ENCODE data around the gene RNF5.
"Not testable (repeated sequence)": the region's sequence is repeated elsewhere in the genome, so short reads cannot be mapped to it uniquely, and the experiment has no call there.

The RNF5 gene

DNA sequence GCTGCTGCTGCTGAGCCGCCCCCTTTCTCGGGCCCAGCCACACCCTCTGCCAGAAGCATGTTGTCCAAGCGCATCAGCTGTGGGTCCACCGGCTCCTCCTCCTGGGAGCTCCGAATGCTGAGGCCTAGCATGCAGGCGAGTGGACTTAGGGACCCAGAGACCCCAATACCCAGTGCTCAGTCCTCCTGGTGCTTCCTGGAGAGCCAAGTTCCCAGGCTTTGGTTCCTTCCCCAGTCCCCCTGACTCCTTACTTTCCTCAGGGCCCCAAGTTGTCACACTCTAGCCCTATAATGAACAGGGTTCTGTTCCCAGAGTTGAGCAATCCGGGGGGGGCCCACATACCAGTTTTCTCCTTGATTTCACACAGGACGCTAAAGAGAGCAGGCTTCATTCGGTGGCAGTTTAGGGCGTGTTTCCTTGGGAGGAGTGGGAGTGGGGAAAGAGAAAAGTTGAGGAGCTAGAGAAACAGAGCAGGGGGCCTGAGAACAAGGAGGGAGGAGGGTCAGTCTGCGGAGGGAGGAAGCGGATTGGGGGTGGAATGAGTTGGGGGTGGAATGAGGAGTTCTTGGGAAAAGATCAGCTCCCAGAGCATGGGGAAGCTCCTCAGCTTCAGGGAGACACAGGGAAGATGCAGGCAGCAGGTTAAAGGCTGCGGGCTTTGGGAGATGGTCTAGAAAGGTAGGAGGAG lies 10.3 kb downstream of the RNF5 start:
- no peak for DNase-seq

DNA sequence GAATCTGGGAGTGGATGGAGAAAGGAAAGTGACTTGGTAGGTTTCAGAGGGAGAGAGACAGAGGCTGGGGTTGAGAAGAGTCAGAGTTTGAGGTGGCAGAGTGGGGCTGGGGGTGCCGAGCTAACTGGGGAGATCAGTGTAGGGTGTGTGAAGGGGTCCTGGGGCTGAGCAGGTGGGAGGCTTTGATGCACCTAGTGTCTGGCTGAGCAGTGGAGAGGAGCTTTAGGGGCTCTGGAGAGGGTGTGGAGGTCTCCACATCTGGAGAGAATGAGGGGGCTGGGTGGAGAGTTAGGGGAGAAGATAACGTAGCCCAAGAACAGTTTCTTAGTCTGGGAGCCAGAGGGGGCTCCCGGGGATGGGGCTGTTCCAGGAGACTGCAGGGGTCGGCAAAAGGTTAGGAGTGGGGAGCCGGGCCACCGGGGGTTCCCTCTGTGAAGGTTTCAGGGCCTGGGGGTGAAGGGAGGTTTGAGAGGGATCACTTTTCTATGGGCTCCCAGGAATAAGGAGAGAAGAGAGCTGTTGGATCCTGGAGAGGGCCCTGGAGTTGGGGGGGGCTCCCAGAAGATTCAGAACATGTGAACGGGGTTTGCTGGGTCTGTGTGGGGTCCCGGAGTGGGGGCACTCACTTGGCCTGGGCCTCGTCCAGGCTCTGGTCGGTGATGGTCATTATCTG lies 11.0 kb downstream of the RNF5 start:
- DNase-seq = peak in 1 of 58 donors; percentile 26

DNA sequence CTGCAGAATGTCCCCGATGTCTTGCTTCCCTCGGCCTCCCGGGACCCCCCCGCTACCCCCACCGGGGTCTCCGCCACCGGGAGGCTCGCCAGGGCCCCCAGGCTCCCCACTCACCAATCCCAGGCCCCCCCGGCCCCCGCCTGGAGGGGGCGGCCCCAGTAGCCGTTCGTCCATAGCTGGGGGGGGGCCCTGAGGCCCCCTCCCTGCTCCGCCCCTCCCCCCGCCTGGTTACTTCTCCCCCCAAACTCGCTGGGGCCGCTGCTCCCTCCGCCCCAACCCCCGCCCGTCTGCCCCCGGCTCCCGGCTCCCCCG lies 11.5 kb downstream of the RNF5 start:
- DNase-seq = peak in 7 of 58 donors; percentile 43 to 86 (median 61)

DNA sequence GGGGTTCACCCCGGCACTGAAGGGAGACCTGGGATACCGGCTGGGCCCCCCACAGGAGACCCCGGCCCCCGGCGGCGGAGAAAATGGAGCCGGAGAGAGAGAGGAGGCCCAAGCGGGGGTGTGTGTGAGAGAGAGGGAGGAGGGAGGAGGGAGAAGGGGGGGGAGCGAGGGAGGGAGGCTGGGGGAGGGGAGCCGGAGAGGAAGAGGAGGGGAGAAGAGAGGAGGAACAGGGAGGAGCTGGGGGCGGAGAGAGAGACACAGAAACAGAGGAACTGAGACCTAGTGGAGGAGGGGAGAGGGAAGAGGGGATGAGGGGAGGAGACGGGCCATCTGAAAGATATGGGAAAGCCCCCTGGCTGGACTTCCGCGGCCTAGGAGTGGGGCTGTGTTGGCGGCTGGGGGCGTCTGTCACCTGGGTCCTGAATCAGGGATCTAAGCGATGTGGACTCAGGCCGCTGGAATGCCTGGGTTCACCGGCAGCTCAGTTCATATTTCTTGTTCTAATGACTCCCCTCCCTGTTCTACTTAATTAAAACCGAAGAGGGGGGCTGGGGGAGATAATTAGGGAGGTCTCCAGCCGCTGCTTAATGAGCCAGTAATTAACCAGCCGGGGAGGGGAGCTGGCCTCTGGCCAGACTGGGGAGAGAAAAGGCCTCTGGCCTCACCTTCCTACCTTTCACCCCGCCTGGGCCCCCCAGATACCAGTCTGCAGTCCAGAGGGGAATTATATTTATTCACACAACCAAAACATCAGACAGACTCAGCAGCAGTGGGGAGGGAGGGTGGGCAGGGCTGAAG lies 12.0 kb downstream of the RNF5 start, which contains the start of gene PBX2:
Gene PBX2, minus strand, starts transcription at position 149 of the 798 bp plus-strand sequence. CDS start 287 bp downstream, outside the sequence.
- peak; percentile 16 to 94 (median 86) for DNase-seq

DNA sequence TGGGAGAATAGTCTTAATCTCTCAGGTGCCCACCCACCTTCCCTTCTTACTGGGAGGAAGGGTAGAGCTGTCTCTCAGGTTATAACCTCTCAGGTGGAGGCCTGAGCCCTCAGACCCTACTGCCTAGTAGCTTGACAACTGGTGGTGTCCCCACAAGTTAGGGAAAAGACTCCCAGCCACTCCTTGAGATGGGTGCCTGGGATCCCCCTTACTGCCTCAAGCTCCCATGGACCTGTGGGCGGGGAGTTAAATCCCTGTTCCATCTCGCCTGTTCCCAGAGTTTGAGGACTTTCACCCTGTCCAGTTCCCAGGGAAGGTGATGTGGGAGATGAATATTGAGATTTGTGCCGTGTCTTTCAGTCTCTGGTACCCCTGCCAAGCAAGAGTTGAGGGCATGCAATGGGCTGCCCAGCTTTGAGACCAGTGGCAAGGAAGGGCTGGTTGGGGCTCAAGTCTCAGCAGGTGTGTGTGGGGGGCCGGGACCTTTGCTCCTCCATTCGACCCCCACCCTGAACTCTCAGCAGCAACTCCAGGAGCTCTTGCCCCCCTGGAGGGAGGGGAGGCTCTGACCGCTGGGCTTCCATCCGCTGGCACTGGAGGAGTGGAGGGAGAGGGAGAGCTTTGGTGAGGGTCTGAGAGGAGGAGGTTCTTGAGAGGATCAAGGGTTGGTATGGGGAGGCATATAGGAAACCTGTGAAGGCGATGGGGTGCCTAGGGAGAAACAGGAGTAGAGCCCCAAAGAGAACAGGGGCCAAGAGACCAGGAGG lies 12.9 kb downstream of the RNF5 start:
- DNase-seq = no peak

DNA sequence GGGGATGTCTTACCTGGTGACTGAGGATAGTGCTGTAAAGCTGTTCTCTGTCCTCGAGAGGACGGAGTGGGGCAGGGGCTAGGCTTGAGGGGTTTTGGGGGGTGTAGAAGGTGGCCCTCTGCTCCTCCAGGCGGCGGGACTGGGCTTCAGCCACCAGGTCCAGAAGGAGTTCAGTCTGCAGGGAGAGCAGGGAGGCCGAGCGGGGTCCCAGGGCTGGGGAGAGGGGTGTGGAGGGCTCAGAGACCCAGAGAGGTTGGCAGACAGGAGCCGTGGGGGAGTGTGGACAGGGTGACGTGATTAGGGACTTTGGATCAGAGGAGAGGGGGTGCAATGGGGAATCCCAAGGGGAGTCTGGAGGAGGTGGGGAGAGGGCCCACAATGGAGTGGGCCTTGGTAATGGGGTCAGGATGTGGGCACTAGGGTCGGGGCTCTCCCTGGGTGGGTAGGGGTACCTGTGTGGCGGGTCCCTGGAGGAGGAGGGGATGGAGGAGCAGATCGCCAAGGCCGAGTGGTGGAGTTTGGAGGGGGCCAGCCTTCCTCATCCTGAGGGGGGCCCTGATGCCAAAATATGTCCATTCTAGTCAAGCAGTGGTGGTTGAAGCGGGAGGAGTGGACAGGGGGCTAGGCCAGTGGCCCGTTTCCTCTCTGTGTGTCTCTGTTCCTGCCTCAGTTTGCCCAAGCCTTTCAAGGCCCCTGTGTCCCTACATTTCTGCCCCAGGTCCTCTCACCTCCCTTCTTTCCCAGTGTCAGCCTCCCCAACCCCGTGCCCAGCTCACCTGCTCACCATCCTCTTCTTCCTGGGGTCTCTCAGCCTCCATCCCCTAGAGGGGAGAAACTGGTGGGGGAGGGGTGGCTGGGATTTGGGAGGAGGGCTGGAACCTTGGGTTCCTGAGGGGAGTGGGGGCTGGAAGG lies 13.7 kb downstream of the RNF5 start:
- DNase-seq = no peak

DNA sequence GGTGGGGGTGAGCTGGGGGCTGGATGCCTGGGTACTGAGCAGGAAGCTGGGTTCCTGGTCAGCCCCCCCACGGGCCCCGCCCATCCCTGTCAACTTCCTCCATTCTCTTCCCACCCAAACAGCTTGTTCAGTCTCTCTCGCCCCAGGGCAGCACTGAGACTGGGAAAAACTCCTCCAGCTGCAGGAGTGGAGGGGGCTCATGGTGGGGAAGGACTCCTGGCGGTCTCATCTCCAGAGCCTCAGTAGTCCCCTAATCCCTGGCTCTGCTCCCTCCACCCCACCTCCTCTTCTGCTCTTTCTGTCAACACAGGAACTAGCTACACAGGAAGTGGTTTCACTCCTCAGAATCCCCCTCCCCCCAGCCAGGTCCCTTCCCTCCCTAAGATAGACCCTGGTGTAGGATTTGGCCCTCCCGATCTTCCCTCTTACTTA lies 14.4 kb downstream of the RNF5 start, which contains the start of gene GPSM3:
Gene GPSM3, minus strand, starts transcription at position 36 of the 432 bp plus-strand sequence. CDS start 130 bp downstream, outside the sequence.
- peak in 7 of 58 donors; percentile 5 to 42 (median 17) for DNase-seq

DNA sequence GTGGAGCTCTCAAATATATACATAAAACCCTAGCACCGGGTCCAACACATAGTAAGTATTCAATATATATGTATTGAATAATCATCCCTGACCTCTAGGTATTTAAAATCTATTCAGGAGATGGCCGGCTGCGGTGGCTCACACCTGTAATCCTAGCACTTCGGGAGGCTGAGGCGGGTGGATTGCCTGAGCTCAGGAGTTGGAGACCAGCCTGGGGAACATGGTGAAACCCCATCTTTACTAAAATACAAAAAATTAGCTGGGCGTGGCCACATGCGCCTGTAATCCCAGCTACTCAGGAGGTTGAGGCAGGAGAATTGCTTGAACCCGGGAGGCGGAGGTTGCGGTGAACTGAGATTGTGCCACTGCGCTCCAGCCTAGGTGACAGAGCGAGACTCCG lies 14.9 kb downstream of the RNF5 start:
- DNase-seq = not testable (repeated sequence)

DNA sequence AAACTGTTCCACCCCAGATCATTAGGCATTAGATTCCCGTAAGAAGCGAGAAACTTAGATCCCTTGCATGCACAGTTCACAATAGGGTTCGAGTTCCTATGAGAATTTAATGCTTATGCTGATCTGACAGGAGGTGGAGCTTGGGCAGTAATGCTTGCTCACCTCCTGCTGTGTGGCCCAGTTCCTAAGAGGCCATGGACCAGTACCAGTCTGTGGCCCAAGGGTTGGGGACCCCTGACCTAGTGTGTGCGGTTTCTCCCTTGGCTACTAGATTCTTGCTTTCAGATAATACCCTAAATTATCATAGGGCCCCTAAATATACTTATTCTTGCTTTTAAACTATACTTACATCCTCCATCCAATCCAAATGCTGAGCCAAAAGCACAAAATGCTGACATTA lies 16.2 kb downstream of the RNF5 start:
- DNase-seq = no peak

DNA sequence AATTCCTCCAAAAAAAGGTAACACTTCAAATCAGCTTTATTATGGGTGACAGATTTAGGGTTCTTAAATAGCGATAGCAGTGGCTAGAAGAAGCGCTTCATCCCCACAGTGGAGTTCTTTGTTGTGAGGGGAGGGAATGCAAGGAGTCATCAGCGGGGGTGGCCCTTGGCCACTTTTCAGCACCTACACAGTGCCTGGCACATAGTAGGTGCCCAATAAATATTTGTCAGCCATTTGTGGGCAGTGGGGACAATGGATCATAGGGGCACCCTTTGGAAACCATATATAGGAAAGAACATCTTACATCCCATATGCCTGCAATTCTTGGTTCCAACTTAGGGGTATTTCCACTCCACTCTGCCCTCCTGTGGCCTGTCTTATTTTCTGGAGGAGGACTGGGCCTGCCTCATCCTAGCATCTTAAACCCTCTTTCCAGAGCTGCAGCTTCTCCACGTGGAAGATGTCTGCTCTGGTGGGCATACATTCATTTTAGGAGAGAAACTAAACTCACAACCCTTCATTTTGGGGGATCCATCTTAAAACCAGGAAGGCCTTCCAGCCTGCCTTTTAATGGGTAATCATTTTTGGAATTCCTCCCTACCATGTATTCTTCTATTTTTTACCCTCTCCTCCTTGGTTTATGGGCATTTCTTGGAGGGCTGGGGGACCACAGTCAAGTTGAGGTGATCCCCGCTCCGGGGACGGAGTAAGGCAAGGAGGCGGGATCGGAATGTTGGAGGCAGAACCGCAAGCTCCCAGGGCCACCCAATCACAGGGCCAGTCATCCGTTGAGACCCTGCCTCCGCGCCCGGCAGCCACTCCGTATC lies 16.8 kb downstream of the RNF5 start:
- DNase-seq = peak in 17 of 58 donors; percentile 10 to 79 (median 52)

DNA sequence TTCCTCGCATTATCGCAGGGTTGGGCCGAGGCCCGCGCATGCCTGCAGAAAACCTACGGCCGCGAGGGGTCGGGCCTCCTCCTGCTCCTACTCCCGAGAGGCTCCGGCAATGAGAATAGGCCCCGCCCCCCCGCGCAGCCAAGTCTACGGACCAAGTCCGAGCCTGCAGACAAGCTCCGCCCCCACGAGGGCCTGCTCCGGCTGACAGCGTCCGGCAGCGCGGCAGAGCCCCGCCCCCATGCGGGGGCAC lies 17.4 kb downstream of the RNF5 start:
- peak; percentile 88 to 100 (median 100) for DNase-seq

DNA sequence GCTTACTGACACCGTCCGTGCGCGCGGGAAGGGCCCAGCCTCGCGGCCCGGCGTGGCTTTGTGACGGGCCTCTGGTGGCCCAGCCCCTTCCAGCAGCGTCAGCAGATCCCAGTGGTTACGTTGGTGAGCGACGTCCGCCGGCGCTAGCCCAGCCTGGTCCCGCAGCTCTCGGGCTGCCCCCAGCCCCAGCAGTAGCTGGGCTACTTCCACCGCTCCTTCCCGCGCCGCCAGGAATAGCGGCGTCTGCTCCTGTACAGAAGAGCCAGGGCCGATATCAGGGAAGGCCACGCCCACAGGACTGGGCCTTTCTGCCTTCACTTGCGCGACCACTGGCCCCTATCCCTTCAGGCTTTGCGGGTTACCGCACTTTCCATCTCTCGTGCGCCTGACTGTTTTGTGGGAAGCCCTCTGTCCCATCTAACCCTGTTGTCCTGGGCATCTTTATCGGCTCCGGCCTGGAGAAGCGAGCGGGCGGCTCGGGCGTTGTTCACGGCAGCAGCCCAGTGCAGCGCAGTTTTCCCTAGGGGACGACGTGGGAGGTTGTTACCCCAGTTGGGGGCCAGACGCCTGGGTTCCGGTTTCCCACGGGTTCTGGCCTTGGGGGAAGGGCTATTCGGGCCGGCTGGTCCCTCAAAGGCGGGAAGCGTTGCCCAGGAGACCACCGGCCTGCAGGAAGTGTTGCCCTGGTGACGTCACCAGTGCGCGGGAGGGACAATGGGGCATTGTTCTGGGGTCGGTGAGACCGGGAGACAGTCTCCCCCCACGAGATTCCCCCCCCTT lies 17.9 kb downstream of the RNF5 start:
- peak; percentile 42 to 97 (median 90) for DNase-seq

DNA sequence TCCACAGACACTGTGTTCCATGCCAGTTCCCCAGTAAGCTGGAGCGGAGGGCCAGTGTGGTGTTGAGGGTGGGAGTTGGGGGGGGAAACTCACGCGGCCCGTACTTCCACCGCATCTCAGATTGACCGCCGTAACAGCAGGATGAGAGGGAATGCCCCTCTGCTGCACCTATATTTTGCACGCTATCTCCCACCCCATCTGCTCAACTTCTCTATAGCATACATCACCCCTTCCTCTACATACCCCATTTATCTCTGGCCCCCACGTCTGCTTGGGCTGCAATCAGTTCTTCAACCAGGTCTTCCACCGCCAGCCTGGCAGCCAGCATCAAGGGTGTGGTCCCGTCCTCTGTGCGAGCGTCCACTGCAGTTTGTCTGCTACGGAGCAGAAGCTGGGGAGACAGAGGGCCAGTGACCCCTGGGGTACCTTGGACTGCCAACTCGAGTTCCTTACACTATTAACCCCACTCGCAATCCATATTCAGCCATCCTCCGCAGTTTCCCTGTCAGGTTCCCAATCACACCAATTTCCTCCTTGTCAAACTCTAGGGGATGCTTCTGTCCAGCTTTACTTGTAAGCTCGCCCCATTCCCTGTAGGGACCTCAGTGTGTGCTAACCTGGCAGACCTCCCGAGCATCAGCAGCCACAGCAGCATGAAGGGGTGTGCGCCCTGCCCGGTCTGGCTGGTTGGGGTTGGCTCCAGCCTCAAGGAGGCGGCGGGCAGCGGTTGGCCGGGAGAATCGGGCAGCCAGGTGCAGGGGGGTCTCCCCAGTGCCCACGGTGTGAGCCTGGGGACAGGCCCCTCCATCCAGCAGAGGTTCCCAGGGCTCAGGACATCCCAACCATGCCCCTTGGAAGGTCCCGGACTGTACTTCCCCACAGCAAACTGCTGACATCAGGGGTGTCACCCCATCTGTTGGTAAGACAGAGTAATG lies 18.7 kb downstream of the RNF5 start:
- peak in 24 of 58 donors; percentile 19 to 70 (median 46) for DNase-seq

DNA sequence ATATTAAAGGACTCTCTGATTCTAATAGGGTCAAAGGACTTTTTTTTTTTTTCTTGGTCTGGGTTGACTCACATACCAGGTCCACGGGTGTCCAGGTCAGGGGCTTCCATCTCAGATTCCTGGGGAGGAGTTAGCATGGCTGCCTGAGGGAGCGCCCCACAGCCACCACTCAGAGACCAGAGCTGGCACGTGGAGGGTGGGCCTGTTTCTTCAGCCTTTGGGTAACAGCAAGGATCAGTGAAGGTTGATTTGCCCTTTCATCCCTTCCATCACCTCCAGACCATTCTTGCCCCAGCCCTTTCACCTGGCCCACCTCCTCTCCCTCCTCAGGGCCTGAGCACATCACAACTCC lies 20.1 kb downstream of the RNF5 start:
- DNase-seq = no peak

DNA sequence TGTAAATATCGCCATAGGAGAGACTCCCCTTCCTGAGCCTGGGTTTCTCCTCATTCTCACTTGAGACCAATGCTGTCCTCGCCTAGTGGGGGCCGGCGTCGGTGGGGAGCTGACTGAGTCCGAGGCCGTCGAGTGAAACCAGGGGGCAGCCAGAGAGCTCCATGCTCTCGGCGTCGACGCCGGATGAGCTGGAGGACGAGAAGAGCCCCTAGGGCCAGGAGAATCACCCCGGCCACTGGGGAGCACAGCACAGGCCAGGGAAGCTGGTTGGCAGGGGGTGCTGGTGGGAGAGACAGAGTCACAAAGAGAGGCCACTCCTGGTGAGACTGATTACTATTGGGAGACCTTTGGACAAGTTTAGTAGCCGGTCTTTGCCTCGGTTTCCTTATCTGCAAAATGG lies 20.7 kb downstream of the RNF5 start:
- no peak for DNase-seq

DNA sequence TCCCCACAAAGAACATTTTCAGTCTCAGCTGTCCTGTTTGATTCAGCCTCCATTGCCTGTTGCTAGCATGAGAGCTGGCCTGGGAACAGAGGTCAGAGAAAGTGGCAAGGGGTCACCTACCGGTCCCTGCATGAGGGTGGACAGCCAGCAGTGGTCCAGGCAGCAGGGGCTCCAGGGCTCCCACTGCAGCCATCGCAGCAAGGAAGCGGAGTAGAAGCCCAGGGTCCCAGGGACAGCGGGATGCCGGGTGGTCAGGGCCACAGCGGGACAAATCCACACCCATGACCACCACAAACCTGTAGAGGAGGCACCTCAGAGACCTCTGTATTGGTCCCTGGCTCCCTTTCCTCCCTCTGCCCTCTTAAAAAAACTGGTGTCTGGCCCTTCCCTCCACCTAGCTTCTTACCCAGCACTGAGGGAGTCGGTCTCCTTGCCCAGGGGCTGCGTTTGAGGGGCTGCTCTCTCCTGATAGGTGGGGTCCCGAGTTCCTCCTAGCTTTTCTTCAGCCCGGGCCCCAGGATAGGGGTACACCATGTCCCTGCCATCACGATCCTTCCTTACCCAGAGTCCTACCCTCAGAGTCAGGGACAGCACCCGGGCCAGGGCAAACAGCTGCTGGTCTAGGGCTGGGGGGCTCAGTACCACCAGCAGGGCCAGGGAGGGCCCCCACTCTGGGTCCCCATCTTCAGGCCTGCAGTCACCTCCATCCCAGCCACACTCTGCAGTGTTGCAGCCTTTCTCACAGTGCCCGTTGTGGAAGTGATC lies 22.7 kb downstream of the RNF5 start:
- DNase-seq = no peak

DNA sequence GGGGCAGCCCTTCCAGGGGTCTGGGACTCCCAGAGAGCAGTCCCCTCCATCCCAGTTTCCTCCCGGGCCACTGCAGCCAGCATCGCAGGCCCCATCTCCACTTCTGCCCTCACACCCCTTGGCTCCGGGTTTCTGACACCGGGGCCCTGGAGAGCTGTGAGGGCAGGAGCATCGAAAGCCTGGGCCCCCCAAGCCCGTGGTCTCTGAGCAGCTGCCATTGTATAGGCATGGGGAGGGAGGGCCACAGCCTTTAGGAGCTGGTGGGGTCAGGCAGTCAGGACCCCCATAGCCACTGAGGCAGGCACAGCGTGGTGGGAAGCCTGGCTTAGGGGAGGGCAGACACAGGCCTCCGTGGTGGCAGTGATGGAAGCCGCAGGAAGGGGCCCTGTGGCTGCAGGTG lies 24.0 kb downstream of the RNF5 start:
- no peak for DNase-seq
